ENCODE measurements around the gene MEI1.

- TF ChIP-seq, protein P1, sequence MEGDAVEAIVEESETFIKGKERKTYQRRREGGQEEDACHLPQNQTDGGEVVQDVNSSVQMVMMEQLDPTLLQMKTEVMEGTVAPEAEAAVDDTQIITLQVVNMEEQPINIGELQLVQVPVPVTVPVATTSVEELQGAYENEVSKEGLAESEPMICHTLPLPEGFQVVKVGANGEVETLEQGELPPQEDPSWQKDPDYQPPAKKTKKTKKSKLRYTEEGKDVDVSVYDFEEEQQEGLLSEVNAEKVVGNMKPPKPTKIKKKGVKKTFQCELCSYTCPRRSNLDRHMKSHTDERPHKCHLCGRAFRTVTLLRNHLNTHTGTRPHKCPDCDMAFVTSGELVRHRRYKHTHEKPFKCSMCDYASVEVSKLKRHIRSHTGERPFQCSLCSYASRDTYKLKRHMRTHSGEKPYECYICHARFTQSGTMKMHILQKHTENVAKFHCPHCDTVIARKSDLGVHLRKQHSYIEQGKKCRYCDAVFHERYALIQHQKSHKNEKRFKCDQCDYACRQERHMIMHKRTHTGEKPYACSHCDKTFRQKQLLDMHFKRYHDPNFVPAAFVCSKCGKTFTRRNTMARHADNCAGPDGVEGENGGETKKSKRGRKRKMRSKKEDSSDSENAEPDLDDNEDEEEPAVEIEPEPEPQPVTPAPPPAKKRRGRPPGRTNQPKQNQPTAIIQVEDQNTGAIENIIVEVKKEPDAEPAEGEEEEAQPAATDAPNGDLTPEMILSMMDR (IDR thresholded peaks at IDR 0.05; ENCODE audit: poor library complexity), result no peak
- TF ChIP-seq EZH2 (IDR thresholded peaks at IDR 0.05; ENCODE audit: borderline replicate concordance), result no peak
Measured at GRCh38 chr22:41799486-41800347, 100.4 kb downstream of the MEI1 start.
